Fibroblast of lung (primary cell): ENCODE results near the gene SIGLEC8. TPM values are rescaled to one million over a fixed set of nuclear protein-coding genes. Genes with fewer than 3 reads are reported as not detected.

ENCODE experiments used
- DNase-seq, 2 donors: peaks; one replicate each; pipeline versions ENCODE4 v3.0.0 to v3.0.0-alpha.2; 2010; ENCODE audit warnings: low read depth in 2 of 2
- H2AFZ ChIP-seq: 2 replicates; pipeline ENCODE4 v1.5.1; 2012; ENCODE audit warnings: low read length, control low read depth, inconsistent platforms
- H3K27ac ChIP-seq: 2 replicates; pipeline ENCODE4 v1.5.1; 2011; ENCODE audit warnings: low read length, control low read depth; ENCODE audit not compliant: insufficient read depth
- H3K27me3 ChIP-seq: 2 replicates; pipeline ENCODE4 v1.5.1; 2011; ENCODE audit warnings: mild to moderate bottlenecking, low read length; ENCODE audit not compliant: control insufficient read depth, insufficient read depth
- H3K36me3 ChIP-seq: 2 replicates; pipeline ENCODE4 v1.5.1; 2011; ENCODE audit warnings: low read length; ENCODE audit not compliant: control insufficient read depth, insufficient read depth
- H3K4me1 ChIP-seq: 2 replicates; pipeline ENCODE4 v1.5.1; 2011; ENCODE audit warnings: low read length; ENCODE audit not compliant: control insufficient read depth, insufficient read depth; ENCODE audit errors: extremely low read depth
- H3K4me2 ChIP-seq: 2 replicates; pipeline ENCODE4 v1.5.1; 2011; ENCODE audit warnings: low read length, control low read depth; ENCODE audit not compliant: insufficient read depth; ENCODE audit errors: extremely low read depth
- H3K4me3 ChIP-seq, 4 experiments: fragments of 200-600 bp in 1 of 4; sonication (generic) in 1 of 4; replicated peaks in 1 of 4; 2 replicates each; pipeline ENCODE4 v1.5.1; 2011 to 2016; ENCODE audit warnings: low read length in 4 of 4, low read depth in 3 of 4, mild to moderate bottlenecking in 3 of 4, control low read depth in 2 of 4, inconsistent platforms in 1 of 4, mixed read lengths in 1 of 4; ENCODE audit not compliant: insufficient read depth in 1 of 4; ENCODE audit errors: control extremely low read depth in 1 of 4
- H3K79me2 ChIP-seq: 2 replicates; pipeline ENCODE4 v1.5.1; 2012; ENCODE audit warnings: mild to moderate bottlenecking, low read length, inconsistent platforms; ENCODE audit not compliant: control insufficient read depth, insufficient read depth
- H3K9ac ChIP-seq: 2 replicates; pipeline ENCODE4 v1.5.1; 2011; ENCODE audit warnings: mild to moderate bottlenecking, low read length, control low read depth; ENCODE audit not compliant: insufficient read depth
- H3K9me3 ChIP-seq: 2 replicates; pipeline ENCODE4 v1.5.1; 2012; ENCODE audit warnings: low read depth, low read length; ENCODE audit not compliant: control insufficient read depth, insufficient read depth
- H4K20me1 ChIP-seq: 2 replicates; pipeline ENCODE4 v1.5.1; 2011; ENCODE audit warnings: low read length; ENCODE audit not compliant: control insufficient read depth, insufficient read depth; ENCODE audit errors: extremely low read depth
- EZH2 ChIP-seq: IDR thresholded peaks from 2 replicates; pipeline ENCODE4 v1.5.1; 2012; ENCODE audit warnings: low read length, control low read depth, mild to moderate bottlenecking; ENCODE audit errors: missing control alignments
- polyA plus RNA-seq, 2 donors: library from polyadenylated mRNA; depleted of rRNA in 1 of 2; stranded (reverse) in 1 of 2; unstranded in 1 of 2; fragments of >200 nt; gene quantifications; 2 replicates each; pipeline ENCODE4 v1.2.1, GENCODE V29; 2011 to 2012; ENCODE audit warnings: missing spikeins in 1 of 2
- total RNA-seq: library from RNA; depleted of rRNA; stranded (reverse); fragments of >200 nt; gene quantifications from 2 replicates; pipeline ENCODE4 v1.2.1, GENCODE V29; 2014
- TF ChIP-seq, protein P1 (sequence below), 2 donors: IDR thresholded peaks in 1 of 2; conservative IDR thresholded peaks in 1 of 2; 1 replicate in 1 of 2; 2 replicates in 1 of 2; pipeline ENCODE4 v1.5.1; 2011 to 2012; ENCODE audit warnings: low read length in 2 of 2, control low read depth in 1 of 2, inconsistent platforms in 1 of 2, low read depth in 1 of 2, mild to moderate bottlenecking in 1 of 2

Gene SIGLEC8
- total and polyA plus RNA-seq, 2 donors (not counting 1 experiment from before 2014, with no cell fraction given) = not detected

DNA sequence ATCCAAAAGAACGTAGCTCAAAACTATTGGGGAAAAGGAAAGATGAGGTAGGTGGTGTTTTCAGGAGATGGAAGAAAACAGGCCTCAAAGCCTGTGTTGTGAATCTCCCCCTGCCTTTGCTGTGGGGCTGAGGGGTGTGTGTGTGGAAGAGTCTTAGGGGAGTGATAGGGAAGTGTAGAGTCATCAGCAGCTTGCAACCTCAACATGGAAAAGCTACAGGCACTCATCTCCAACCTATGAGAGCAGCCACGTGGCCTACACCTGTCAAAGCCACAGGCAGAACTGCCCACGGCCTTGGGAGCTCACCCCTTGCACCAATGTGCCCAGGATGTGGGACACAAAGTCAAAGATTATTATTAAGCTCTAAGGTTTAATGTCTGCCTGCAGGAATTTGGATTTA is 47.6 kb upstream of the SIGLEC8 start:
- Histone ChIP-seq H3K79me2 (no peaks in the 10 kb centered on the region), H3K4me1 (no peaks in the 10 kb centered on the region), H4K20me1 (no peaks in the 10 kb centered on the region), H3K9me3 (no peaks in the 10 kb centered on the region), H3K4me3 (no peak overlapping the region), H3K9ac (no peak overlapping the region), H3K36me3 (no peaks in the 10 kb centered on the region), H3K27me3 (no peaks in the 10 kb centered on the region), H3K27ac (no peak overlapping the region), H3K4me2 (no peak overlapping the region), H2AFZ (no peak overlapping the region)
- DNase-seq = no peak
- TF ChIP-seq, protein P1, sequence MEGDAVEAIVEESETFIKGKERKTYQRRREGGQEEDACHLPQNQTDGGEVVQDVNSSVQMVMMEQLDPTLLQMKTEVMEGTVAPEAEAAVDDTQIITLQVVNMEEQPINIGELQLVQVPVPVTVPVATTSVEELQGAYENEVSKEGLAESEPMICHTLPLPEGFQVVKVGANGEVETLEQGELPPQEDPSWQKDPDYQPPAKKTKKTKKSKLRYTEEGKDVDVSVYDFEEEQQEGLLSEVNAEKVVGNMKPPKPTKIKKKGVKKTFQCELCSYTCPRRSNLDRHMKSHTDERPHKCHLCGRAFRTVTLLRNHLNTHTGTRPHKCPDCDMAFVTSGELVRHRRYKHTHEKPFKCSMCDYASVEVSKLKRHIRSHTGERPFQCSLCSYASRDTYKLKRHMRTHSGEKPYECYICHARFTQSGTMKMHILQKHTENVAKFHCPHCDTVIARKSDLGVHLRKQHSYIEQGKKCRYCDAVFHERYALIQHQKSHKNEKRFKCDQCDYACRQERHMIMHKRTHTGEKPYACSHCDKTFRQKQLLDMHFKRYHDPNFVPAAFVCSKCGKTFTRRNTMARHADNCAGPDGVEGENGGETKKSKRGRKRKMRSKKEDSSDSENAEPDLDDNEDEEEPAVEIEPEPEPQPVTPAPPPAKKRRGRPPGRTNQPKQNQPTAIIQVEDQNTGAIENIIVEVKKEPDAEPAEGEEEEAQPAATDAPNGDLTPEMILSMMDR (conservative IDR thresholded peaks at IDR 0.05 in 1 of 2, IDR thresholded peaks at IDR 0.05 in 1 of 2; ENCODE audit: low read depth in 1 of 2, low read length in 2 of 2) = no peak
- no peak for TF ChIP-seq EZH2

DNA sequence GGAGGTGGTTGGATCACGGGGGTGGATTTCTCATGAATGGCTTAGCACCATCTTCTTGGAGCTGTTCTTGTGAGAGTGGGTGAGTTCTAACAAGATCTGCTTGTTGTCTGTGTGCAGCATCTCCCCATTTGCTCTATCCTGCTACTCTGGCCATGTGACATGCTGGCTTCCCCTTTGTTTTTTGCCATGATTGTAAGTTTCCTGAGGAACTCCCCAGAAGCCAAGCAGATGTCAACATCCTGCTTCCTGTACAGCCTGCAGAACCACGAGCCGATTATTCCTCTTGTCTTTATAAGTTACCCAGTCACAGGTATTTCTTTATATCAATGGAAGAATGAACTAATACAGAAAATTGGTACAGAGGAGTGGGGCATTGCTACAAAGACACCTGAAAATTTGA is 45.6 kb upstream of the SIGLEC8 start:
- Histone ChIP-seq H3K27ac (no peak overlapping the region), H3K79me2 (no peaks in the 10 kb centered on the region), H2AFZ (no peak overlapping the region), H3K9me3 (no peaks in the 10 kb centered on the region), H3K4me2 (no peak overlapping the region), H3K4me3 (no peak overlapping the region), H3K9ac (no peak overlapping the region), H3K36me3 (no peaks in the 10 kb centered on the region), H4K20me1 (no peaks in the 10 kb centered on the region), H3K4me1 (no peaks in the 10 kb centered on the region), H3K27me3 (no peaks in the 10 kb centered on the region)
- DNase-seq = no peak
- TF ChIP-seq EZH2 = no peak
- TF ChIP-seq, protein P1 (conservative IDR thresholded peaks at IDR 0.05 in 1 of 2, IDR thresholded peaks at IDR 0.05 in 1 of 2; ENCODE audit: low read depth in 1 of 2, low read length in 2 of 2) = no peak

DNA sequence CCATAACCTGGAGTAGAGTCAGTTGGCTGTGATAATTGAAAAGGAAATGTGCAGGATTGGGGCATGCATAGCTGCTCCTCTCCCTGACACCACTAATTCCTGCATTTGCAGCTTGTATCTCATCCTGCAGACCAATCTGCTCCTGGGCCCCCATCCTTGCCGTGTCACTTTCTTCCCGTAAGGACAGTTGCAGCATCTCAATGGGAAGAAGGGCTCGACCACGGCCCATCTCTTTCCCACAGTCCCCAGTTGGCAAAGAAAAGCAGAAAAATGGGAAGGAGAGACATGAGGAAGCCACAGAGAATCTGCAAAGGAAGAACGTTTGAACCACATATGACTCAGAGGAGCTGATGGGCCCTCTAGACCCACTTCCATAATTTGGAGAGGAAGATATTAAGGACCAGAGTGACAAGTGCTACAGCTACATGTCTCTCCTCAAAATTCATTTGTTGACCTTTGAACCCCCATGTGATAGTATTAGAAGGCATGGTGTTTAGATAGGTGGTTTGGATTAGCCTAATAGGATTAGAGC is 45.1 kb upstream of the SIGLEC8 start:
- no peaks in the 10 kb centered on the region for H3K9me3 ChIP-seq
- DNase-seq = no peak
- no peaks in the 10 kb centered on the region for H4K20me1 ChIP-seq
- H3K36me3 ChIP-seq = no peaks in the 10 kb centered on the region
- no peaks in the 10 kb centered on the region for H3K79me2 ChIP-seq
- TF ChIP-seq EZH2 = no peak
- TF ChIP-seq, protein P1 (conservative IDR thresholded peaks at IDR 0.05 in 1 of 2, IDR thresholded peaks at IDR 0.05 in 1 of 2; ENCODE audit: low read depth in 1 of 2, low read length in 2 of 2) = no peak
- H3K4me1 ChIP-seq = no peaks in the 10 kb centered on the region
- H3K4me3 ChIP-seq = no peak overlapping the region
- H3K27ac ChIP-seq = no peak overlapping the region
- no peaks in the 10 kb centered on the region for H3K27me3 ChIP-seq
- H3K4me2 ChIP-seq = no peak overlapping the region
- no peak overlapping the region for H3K9ac ChIP-seq
- H2AFZ ChIP-seq = no peak overlapping the region
